Sigmoid colon (tissue), 3 donors: ENCODE data around the gene KIF1A.
"Not testable (repeated sequence)": the region's sequence is repeated elsewhere in the genome, so short reads cannot be mapped to it uniquely, and the experiment has no call there.

ENCODE experiments used
- CTCF ChIP-seq, 4 experiments: fragments of 450-650 bp in 3 of 4; fragments of 200-600 bp in 1 of 4; IDR thresholded peaks; one replicate each; pipeline ENCODE4 v1.5.1; 2016 to 2019; ENCODE audit warnings: antibody characterized with exemption in 4 of 4, mild to moderate bottlenecking in 3 of 4, moderate library complexity in 2 of 4
- POLR2A ChIP-seq, 2 donors: fragments of 450-650 bp; IDR thresholded peaks; one replicate each; pipeline ENCODE4 v1.6.1; 2016; ENCODE audit warnings: antibody characterized with exemption in 2 of 2, mild to moderate bottlenecking in 2 of 2, moderate library complexity in 2 of 2

GRCh38 chr2:240675345-240675744 is 144.7 kb downstream of the KIF1A start:
- not testable (repeated sequence) for TF ChIP-seq CTCF, POLR2A (IDR thresholded peaks at IDR 0.05)
